Progenitor cell of endocrine pancreas (in vitro differentiated cells): ENCODE data around the gene RASL10A. TPM values are rescaled to one million over a fixed set of nuclear protein-coding genes. Genes with fewer than 3 reads are reported as not detected.

Source experiments
- DNase-seq: peaks from one replicate; pipeline ENCODE4 v3.0.0; 2021; ENCODE audit warnings: low spot score; ENCODE audit not compliant: unreplicated experiment
- H3K27ac Mint-ChIP-seq: 2 replicates; pipeline ENCODE4 v1.8.0; 2021; ENCODE audit warnings: mild to moderate bottlenecking, moderate library complexity, mixed read lengths
- H3K27me3 Mint-ChIP-seq: 2 replicates; pipeline ENCODE4 v1.8.0; 2021; ENCODE audit warnings: mixed read lengths
- H3K36me3 Mint-ChIP-seq: 2 replicates; pipeline ENCODE4 v1.8.0; 2022; ENCODE audit warnings: mixed read lengths; ENCODE audit not compliant: insufficient read depth
- H3K4me1 Mint-ChIP-seq: 2 replicates; pipeline ENCODE4 v1.8.0; 2021; ENCODE audit warnings: low read depth, mixed read lengths
- H3K4me3 Mint-ChIP-seq: 2 replicates; pipeline ENCODE4 v1.8.0; 2021; ENCODE audit warnings: low read depth, mild to moderate bottlenecking, moderate library complexity, mixed read lengths
- H3K9me3 Mint-ChIP-seq: 2 replicates; pipeline ENCODE4 v1.8.0; 2021; ENCODE audit warnings: low read depth, mixed read lengths
- CTCF ChIP-seq: fragments of 200-600 bp; sonication (generic); IDR thresholded peaks from one replicate; pipeline ENCODE4 v1.5.0; 2021; ENCODE audit warnings: antibody characterized with exemption, mild to moderate bottlenecking; ENCODE audit not compliant: unreplicated experiment
- total RNA-seq: library from RNA; stranded (reverse); gene quantifications from 2 replicates; pipeline ENCODE4 v1.2.1, GENCODE V29; 2021

RASL10A gene
- total RNA-seq, 1 donor from 2014 or later = 0.31 TPM

DNA sequence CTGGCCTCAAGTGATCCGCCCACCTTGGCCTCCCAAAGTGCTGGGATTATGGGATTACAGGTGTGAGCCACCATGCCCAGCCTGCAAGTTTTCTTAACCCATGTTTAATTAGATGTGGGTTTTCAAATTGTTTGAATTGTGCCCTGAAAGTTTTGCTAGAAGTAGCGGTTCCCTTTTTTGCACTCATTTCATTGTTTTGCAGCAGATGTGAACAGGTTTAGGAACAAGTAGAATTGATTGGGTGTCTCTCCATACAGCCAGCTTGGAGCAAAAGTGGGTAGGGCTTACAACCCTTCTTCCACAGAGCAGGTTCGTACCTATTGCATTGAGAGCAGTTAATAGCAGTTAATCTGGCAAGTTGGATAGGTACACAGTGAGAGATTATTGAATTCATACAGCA, 31.3 kb downstream of the RASL10A start:
- Mint-ChIP-seq H3K27ac (no peak overlapping the region), H3K4me1 (no peaks in the 10 kb centered on the region), H3K9me3 (no peaks in the 10 kb centered on the region), H3K36me3 (peaks cover 51% of the 10 kb centered on the region), H3K4me3 (no peak overlapping the region), H3K27me3 (no peaks in the 10 kb centered on the region)
- DNase-seq = no peak
- TF ChIP-seq CTCF = no peak

GRCh38 chr22:29277927-29278326, 37.6 kb downstream of the RASL10A start:
- TF ChIP-seq CTCF = no peak
- Mint-ChIP-seq H3K27me3 (no peaks in the 10 kb centered on the region), H3K27ac (peak overlapping the region; percentile 78), H3K4me1 (peaks cover 27% of the 10 kb centered on the region), H3K4me3 (no peak overlapping the region), H3K9me3 (no peaks in the 10 kb centered on the region), H3K36me3 (peaks cover 68% of the 10 kb centered on the region)
- no peak for DNase-seq

GRCh38 chr22:29275819-29276565, 39.5 kb downstream of the RASL10A start:
- Mint-ChIP-seq H3K36me3 (peaks cover 61% of the 10 kb centered on the region), H3K27me3 (no peaks in the 10 kb centered on the region), H3K27ac (peak overlapping the region; percentile 74), H3K9me3 (no peaks in the 10 kb centered on the region), H3K4me3 (peak overlapping the region; percentile 27), H3K4me1 (peaks cover 39% of the 10 kb centered on the region)
- TF ChIP-seq CTCF = no peak
- no peak for DNase-seq

DNA sequence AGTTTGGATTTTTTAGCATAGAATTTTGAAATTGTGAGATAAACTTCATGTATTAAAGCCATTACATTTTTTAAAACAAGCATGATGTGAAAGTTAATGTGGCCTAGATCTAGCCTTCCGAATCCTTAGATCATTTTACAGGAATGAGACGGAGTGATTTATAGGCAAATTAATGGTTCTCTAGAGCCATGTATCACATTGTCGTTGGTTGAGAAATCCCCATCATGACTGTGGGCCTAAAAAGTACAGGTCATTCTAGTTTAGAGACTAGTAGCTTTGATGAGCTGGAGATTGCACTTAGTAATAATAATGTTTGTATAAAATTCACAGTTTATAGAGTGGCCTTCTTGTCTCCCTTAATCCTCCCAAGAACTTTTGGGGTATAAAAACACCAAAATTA, 40.3 kb downstream of the RASL10A start:
- Mint-ChIP-seq H3K9me3 (no peaks in the 10 kb centered on the region), H3K4me3 (no peak overlapping the region), H3K4me1 (peaks cover 47% of the 10 kb centered on the region), H3K36me3 (peaks cover 58% of the 10 kb centered on the region), H3K27ac (no peak overlapping the region), H3K27me3 (no peaks in the 10 kb centered on the region)
- DNase-seq = no peak
- no peak for TF ChIP-seq CTCF

- DNase-seq = no peak
- Mint-ChIP-seq H3K27ac (no peak overlapping the region), H3K9me3 (no peaks in the 10 kb centered on the region), H3K4me1 (peaks cover 57% of the 10 kb centered on the region), H3K4me3 (no peak overlapping the region), H3K27me3 (no peaks in the 10 kb centered on the region), H3K36me3 (peaks cover 50% of the 10 kb centered on the region)
- TF ChIP-seq CTCF = no peak
These were observed 42.9 kb downstream of the RASL10A start for GRCh38 chr22:29272624-29273023.
